ENCODE data around the gene TMPRSS4. TPM values are rescaled to one million over a fixed set of nuclear protein-coding genes. Genes with fewer than 3 reads are reported as not detected.

TMPRSS4 gene
- total RNA-seq, 1 donor from 2014 or later: 16.8 TPM

DNA sequence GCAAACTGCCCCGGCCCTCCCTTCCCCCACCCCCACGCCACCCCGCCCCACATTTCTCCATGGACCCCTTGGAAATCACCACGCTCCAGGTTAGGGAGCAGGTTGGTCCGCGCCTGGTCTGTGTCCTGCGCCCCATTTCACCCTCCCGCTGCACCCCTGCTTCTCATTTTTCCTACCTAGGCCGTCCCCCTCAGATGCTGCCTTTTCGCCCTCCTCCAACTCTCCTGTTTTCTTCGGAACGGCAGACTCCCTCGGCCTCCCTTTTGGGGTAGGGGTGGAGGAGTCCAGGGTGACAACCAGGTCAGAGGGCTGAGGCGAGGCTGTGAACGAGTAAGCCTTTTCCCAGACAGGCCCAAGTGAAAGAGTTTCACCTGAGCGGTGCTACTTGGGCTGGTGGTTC, 76.6 kb downstream of the TMPRSS4 start:
- Histone ChIP-seq H3K27me3 (ENCODE audit: control insufficient read depth, insufficient read depth, low read length) (peaks cover 96% of the 10 kb centered on the region), H3K36me3 (ENCODE audit: control insufficient read depth, insufficient read depth, low read length) (no peaks in the 10 kb centered on the region), H3K4me3 (ENCODE audit: low read depth, low read length) (no peak overlapping the region)
- TF ChIP-seq, protein P1, sequence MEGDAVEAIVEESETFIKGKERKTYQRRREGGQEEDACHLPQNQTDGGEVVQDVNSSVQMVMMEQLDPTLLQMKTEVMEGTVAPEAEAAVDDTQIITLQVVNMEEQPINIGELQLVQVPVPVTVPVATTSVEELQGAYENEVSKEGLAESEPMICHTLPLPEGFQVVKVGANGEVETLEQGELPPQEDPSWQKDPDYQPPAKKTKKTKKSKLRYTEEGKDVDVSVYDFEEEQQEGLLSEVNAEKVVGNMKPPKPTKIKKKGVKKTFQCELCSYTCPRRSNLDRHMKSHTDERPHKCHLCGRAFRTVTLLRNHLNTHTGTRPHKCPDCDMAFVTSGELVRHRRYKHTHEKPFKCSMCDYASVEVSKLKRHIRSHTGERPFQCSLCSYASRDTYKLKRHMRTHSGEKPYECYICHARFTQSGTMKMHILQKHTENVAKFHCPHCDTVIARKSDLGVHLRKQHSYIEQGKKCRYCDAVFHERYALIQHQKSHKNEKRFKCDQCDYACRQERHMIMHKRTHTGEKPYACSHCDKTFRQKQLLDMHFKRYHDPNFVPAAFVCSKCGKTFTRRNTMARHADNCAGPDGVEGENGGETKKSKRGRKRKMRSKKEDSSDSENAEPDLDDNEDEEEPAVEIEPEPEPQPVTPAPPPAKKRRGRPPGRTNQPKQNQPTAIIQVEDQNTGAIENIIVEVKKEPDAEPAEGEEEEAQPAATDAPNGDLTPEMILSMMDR (IDR thresholded peaks at IDR 0.05; ENCODE audit: insufficient read depth, low read length, poor library complexity, severe bottlenecking): no peak
- no peak for DNase-seq (ENCODE audit: low read depth)

DNA sequence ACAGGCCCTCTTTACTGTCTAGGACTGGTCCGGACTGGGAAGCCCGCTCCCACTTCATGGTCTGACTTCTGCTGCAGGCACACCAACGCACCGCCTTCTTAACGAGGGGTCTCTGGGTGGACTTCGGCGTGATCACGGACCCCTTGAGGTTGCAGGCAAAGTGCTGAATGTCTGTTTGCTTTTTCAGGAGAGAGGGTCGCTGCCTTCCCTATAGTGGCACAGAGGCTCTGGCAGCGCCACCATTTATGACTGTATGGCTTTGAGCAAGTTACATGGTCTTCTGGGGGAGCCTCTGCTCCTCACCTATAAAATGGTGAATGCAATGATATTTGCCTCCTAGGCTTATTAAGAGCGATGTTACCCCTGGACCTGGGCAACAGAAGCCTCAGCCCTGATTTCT, 77.1 kb downstream of the TMPRSS4 start:
- TF ChIP-seq, protein P1 (IDR thresholded peaks at IDR 0.05; ENCODE audit: insufficient read depth, low read length, poor library complexity, severe bottlenecking): no peak
- peaks cover 96% of the 10 kb centered on the region for H3K27me3 ChIP-seq (ENCODE audit: control insufficient read depth, insufficient read depth, low read length)

DNA sequence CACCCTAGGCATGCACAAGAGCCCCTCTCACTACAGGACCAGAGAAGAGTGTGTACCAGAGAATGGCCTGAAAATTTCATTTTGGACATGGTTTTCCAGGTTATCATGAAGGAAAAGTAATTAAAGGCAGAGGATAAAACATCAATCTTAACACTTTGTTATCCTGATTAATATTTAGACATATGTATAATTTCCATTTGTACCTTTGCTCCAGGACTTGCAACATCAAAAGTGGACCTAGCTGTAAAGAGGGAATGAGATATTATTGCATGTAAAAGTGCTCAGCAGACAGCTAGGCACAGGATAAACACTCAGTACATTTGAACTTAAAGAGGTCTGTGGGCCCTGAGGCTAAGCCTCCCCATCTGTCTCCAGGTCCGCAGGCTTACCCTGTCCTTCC, 77.8 kb downstream of the TMPRSS4 start:
- TF ChIP-seq, protein P1 (IDR thresholded peaks at IDR 0.05; ENCODE audit: insufficient read depth, low read length, poor library complexity, severe bottlenecking): no peak

More for the DNA sequence above, 77.1 kb downstream of the TMPRSS4 start:
- Histone ChIP-seq H3K4me3 (ENCODE audit: low read depth, low read length) (no peak overlapping the region), H3K36me3 (ENCODE audit: control insufficient read depth, insufficient read depth, low read length) (no peaks in the 10 kb centered on the region)
- DNase-seq (ENCODE audit: low read depth): no peak

DNA sequence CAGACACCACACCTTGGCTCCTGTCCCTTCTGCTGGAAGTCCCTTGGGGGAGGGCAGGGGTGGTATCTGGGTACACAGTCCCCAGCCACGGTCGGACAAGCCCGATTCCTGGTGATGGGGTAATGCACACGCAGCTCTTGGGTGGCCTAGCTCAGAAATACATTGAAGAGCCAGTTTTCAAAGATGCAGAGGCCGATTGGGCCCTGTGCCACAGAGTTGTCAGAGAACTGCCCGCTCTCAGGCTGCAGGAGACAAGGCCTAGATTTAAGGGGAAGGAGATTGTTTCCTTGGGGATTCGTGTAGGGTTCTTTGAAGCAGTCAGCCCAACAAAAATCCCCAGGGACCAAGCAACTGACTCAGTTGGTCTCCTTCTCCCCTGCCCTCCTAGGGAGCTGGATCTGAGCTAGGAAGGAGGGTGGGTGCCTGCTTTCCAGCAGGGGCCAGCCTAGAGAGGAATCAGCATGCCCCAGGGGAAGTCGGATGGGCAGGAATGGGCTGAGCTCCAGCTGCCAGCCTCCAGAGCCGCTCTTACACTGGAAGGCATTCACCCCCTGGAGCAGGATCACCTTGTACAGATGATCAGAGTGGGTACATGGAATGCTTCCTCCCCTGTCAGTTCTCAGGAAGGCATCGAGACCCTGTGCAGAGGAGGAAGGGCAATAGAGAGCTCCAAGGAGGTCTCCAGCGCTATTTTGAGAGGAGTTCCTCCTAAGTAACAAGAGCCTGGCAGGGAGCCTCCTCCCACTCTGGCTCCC, 79.1 kb downstream of the TMPRSS4 start:
- TF ChIP-seq, protein P1 (IDR thresholded peaks at IDR 0.05; ENCODE audit: insufficient read depth, low read length, poor library complexity, severe bottlenecking): no peak
- Histone ChIP-seq H3K27me3 (ENCODE audit: control insufficient read depth, insufficient read depth, low read length) (peaks cover 90% of the 10 kb centered on the region), H3K4me3 (ENCODE audit: low read depth, low read length) (no peak overlapping the region), H3K36me3 (ENCODE audit: control insufficient read depth, insufficient read depth, low read length) (no peaks in the 10 kb centered on the region)
- DNase-seq (ENCODE audit: low read depth): no peak

More for the DNA sequence above, 77.8 kb downstream of the TMPRSS4 start:
- H3K36me3 ChIP-seq (ENCODE audit: control insufficient read depth, insufficient read depth, low read length): no peaks in the 10 kb centered on the region
- H3K4me3 ChIP-seq (ENCODE audit: low read depth, low read length): no peak overlapping the region
- DNase-seq (ENCODE audit: low read depth): no peak
- peaks cover 93% of the 10 kb centered on the region for H3K27me3 ChIP-seq (ENCODE audit: control insufficient read depth, insufficient read depth, low read length)

DNA sequence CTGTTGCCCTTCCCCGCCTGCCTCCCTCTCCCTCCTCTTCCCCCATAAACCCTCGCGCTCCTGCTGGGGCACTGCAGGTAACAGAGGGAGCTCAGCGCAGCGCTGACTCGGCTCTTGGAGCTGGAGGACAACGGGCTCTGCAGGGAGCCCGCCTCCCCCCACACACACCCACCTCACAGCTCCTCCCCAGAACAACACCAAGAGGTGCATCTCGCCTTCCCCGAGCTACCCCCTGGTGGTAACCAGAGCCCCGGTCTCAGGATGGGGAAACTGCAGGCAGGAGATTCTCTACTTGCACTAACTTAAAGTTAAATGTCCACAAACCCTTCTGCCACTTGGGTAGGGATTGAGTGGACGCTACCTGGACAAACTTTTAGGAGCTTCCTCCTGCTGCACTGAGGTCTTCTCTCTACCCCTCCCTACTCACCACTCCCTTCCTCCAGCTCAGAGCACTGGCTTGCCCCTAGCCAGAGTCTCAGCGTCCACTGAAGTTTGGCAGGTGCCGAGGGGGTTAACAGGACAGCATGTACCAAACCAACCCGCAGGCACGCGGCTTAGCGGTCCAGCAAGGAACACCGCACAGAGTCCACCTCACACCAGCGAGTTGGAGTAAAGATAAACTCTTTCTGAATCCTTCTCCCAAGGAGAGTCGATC, 79.8 kb downstream of the TMPRSS4 start:
- no peaks in the 10 kb centered on the region for H3K36me3 ChIP-seq (ENCODE audit: control insufficient read depth, insufficient read depth, low read length)
- H3K4me3 ChIP-seq (ENCODE audit: low read depth, low read length): no peak overlapping the region
- TF ChIP-seq, protein P1 (IDR thresholded peaks at IDR 0.05; ENCODE audit: insufficient read depth, low read length, poor library complexity, severe bottlenecking): no peak
- DNase-seq (ENCODE audit: low read depth): no peak
- peaks cover 91% of the 10 kb centered on the region for H3K27me3 ChIP-seq (ENCODE audit: control insufficient read depth, insufficient read depth, low read length)
